Mammary epithelial cell (primary cell): ENCODE data around the gene CMKLR1.

ENCODE experiments used
- EZH2 ChIP-seq: IDR thresholded peaks from 2 replicates; pipeline ENCODE4 v1.6.1; 2012; ENCODE audit warnings: low read length, inconsistent platforms, borderline replicate concordance
- TF ChIP-seq, protein P1 (sequence below), 2 donors: IDR thresholded peaks in 1 of 2; conservative IDR thresholded peaks in 1 of 2; 2 replicates each; pipeline ENCODE4 v1.5.1; 2011 to 2012; ENCODE audit warnings: inconsistent platforms in 2 of 2, low read length in 2 of 2, mild to moderate bottlenecking in 2 of 2, control low read depth in 1 of 2, low read depth in 1 of 2; ENCODE audit not compliant: insufficient read depth in 1 of 2; ENCODE audit errors: extremely low read depth in 1 of 2

DNA sequence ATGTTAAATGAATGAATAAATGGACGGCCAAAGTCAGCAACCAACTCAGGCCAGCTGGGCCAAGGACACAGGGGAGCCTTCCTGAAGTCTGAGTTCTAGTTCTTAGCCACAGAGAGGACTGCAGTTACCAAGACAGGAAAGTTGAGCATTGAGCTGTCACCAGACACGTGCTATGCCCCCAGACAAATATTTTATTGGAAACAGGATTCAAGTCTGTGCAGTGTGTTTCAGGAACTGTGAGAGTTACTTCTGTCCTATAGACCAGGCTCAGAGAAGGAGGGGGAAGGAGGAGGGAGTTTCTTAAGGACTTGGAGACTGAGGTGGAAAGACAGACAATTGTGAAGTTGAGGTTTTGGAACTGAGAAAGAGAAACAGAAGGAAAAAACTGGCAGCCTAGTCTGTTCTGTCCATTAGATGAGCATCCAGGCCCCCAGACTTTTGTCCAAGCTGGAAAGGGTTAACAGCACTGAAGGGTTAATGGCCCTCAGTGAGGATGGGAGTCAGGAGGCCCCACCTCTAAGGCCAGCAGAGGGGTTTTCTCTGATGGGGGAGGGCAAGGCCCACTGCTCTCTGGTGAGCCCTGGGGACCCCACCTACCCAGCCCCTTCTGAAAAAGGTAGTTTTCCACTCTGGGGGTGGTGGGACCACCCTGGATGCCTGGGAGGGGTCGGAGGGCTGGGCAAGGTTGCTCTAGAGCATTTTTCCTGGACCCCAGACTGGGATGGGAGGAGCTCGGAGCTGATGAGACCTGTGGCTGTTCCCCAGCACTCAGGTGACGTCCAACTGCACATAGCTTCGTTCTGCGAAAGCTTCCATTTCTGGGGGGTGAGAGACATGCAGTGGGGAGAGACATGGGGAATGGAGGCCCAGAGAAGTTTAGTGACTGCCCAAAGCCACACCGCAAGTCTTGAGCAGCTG, 6.9 kb upstream of the CMKLR1 start:
- TF ChIP-seq, protein P1, sequence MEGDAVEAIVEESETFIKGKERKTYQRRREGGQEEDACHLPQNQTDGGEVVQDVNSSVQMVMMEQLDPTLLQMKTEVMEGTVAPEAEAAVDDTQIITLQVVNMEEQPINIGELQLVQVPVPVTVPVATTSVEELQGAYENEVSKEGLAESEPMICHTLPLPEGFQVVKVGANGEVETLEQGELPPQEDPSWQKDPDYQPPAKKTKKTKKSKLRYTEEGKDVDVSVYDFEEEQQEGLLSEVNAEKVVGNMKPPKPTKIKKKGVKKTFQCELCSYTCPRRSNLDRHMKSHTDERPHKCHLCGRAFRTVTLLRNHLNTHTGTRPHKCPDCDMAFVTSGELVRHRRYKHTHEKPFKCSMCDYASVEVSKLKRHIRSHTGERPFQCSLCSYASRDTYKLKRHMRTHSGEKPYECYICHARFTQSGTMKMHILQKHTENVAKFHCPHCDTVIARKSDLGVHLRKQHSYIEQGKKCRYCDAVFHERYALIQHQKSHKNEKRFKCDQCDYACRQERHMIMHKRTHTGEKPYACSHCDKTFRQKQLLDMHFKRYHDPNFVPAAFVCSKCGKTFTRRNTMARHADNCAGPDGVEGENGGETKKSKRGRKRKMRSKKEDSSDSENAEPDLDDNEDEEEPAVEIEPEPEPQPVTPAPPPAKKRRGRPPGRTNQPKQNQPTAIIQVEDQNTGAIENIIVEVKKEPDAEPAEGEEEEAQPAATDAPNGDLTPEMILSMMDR (conservative IDR thresholded peaks at IDR 0.05 in 1 of 2, IDR thresholded peaks at IDR 0.05 in 1 of 2; ENCODE audit: extremely low read depth in 1 of 2, insufficient read depth in 1 of 2, low read depth in 1 of 2, low read length in 2 of 2) = no peak
- TF ChIP-seq EZH2 = no peak
